K562 (cell line): ENCODE results near the gene SLC39A11. TPM values are rescaled to one million over a fixed set of nuclear protein-coding genes. Genes with fewer than 3 reads are reported as not detected.

Experiments
- BHLHE40 ChIP-seq: IDR thresholded peaks from 2 replicates; pipeline ENCODE4 v1.6.1; 2011; ENCODE audit warnings: low read length, improper control_type of control experiment
- CAMTA2 ChIP-seq: fragments of 250-450 bp; sonication (Bioruptor Pico); conservative IDR thresholded peaks from 2 replicates; pipeline ENCODE4 v1.5.1; 2022
- COPS2 ChIP-seq: fragments of 450-650 bp; conservative IDR thresholded peaks from 2 replicates; pipeline ENCODE4 v1.6.1; 2016; ENCODE audit warnings: mild to moderate bottlenecking, moderate library complexity
- EP300 ChIP-seq: IDR thresholded peaks from 2 replicates; pipeline ENCODE4 v1.6.1; 2012; ENCODE audit warnings: low read length, improper control_type of control experiment
- EP400 ChIP-seq: fragments of 450-650 bp; IDR thresholded peaks from 2 replicates; pipeline ENCODE4 v1.6.1; 2017; ENCODE audit warnings: antibody characterized with exemption, mild to moderate bottlenecking, moderate library complexity
- ESRRA ChIP-seq: fragments of 450-650 bp; IDR thresholded peaks from 2 replicates; pipeline ENCODE4 v1.6.1; 2014; ENCODE audit warnings: low read depth, mild to moderate bottlenecking, moderate library complexity, borderline replicate concordance
- HMG20B ChIP-seq: fragments of 250-450 bp; sonication (Bioruptor Pico); IDR thresholded peaks from 2 replicates; pipeline ENCODE4 v1.5.0; 2021; ENCODE audit warnings: mild to moderate bottlenecking
- JUND ChIP-seq, 2 experiments: IDR thresholded peaks; 2 replicates in 1 of 2; 3 replicates in 1 of 2; pipeline ENCODE4 v1.6.1; 2011; ENCODE audit warnings: borderline replicate concordance in 2 of 2, low read depth in 2 of 2, low read length in 2 of 2, improper control_type of control experiment in 1 of 2, missing biosample characterization in 1 of 2, missing genetic modification characterization in 1 of 2, missing genetic modification reagents in 1 of 2
- MBD2 ChIP-seq: sonication (generic); IDR thresholded peaks from 2 replicates; pipeline ENCODE4 v1.6.1; 2016; ENCODE audit warnings: low read depth, borderline replicate concordance
- MCM2 ChIP-seq: fragments of 450-650 bp; IDR thresholded peaks from 2 replicates; pipeline ENCODE4 v1.6.1; 2017; ENCODE audit warnings: low read depth, mild to moderate bottlenecking
- MYC ChIP-seq, 2 experiments: fragments of 250-450 bp in 1 of 2; sonication (Bioruptor Pico) in 1 of 2; IDR thresholded peaks; 2 replicates each; pipeline versions ENCODE4 v1.5.1 to v1.6.1; 2012 to 2021; ENCODE audit warnings: low read depth in 2 of 2, borderline replicate concordance in 1 of 2, improper control_type of control experiment in 1 of 2, low read length in 1 of 2, mild to moderate bottlenecking in 1 of 2, moderate library complexity in 1 of 2
- NCOA1 ChIP-seq: fragments of 450-650 bp; IDR thresholded peaks from 2 replicates; pipeline ENCODE4 v1.6.1; 2016; ENCODE audit warnings: low read depth
- NCOR1 ChIP-seq: fragments of 450-650 bp; IDR thresholded peaks from 2 replicates; pipeline ENCODE4 v1.6.1; 2016; ENCODE audit warnings: mild to moderate bottlenecking, moderate library complexity
- NFIX ChIP-seq: fragments of 250-450 bp; sonication (Bioruptor Pico); IDR thresholded peaks from 2 replicates; pipeline ENCODE4 v1.4.0; 2020; ENCODE audit warnings: low read depth, mild to moderate bottlenecking, moderate library complexity
- NR2C1 ChIP-seq, 2 experiments: fragments of 450-650 bp; IDR thresholded peaks; 2 replicates each; pipeline ENCODE4 v1.6.1; 2017; ENCODE audit warnings: mild to moderate bottlenecking in 2 of 2, antibody characterized with exemption in 1 of 2, inconsistent platforms in 1 of 2, missing compliant biosample characterization in 1 of 2, missing genetic modification characterization in 1 of 2
- NR2C2 ChIP-seq, 2 experiments: fragments of 200-800 bp in 1 of 2; sonication (Bioruptor generic) in 1 of 2; sonication (generic) in 1 of 2; formaldehyde crosslinking in 1 of 2; IDR thresholded peaks; 2 replicates each; pipeline versions ENCODE4 v1.6.1 to v1.8.0; 2016 to 2022; ENCODE audit warnings: mild to moderate bottlenecking in 1 of 2, missing compliant biosample characterization in 1 of 2, missing genetic modification characterization in 1 of 2, missing genetic modification reagents in 1 of 2
- RUNX1 ChIP-seq: sonication (generic); IDR thresholded peaks from 2 replicates; pipeline ENCODE4 v1.6.1; 2016; ENCODE audit warnings: antibody characterized with exemption, low read depth
- ZNF589 ChIP-seq: fragments of 200-800 bp; sonication (Bioruptor generic); IDR thresholded peaks from 2 replicates; pipeline ENCODE4 v1.6.1; 2016; ENCODE audit warnings: low read depth, missing genetic modification characterization, missing compliant biosample characterization
- polyA plus RNA-seq, 8 experiments: library from polyadenylated mRNA; depleted of rRNA in 4 of 8; stranded (reverse) in 5 of 8; unstranded in 3 of 8; fragments of >200 nt; fragmentation: Nextera tagmentation in 2 of 8; fragmentation: Illumina TruSeq in 1 of 8; extraction: Ambion mirVana in 2 of 8; extraction: Trizol in 1 of 8; gene quantifications; 2 replicates each; pipeline versions ENCODE4 v1.2.1 to v1.2.3, GENCODE V29; 2011 to 2014; ENCODE audit warnings: inconsistent platforms in 1 of 8, missing spikeins in 1 of 8
- total RNA-seq, 7 experiments: library from RNA; depleted of rRNA in 6 of 7; stranded (reverse); fragments of >200 nt in 6 of 7; fragmentation: Illumina TruSeq in 2 of 7; extraction: Trizol in 2 of 7; gene quantifications; 2 replicates each; pipeline versions ENCODE4 v1.2.1 to v1.2.3, GENCODE V29; 2011 to 2021; ENCODE audit warnings: low replicate concordance in 1 of 7
- TF ChIP-seq, protein P1 (sequence below): sonication (generic); formaldehyde crosslinking; IDR thresholded peaks from 2 replicates; pipeline ENCODE4 v1.8.0; 2022; ENCODE audit warnings: missing genetic modification reagents, mild to moderate bottlenecking, moderate library complexity, borderline replicate concordance
- TF ChIP-seq, protein P2 (sequence below): fragments of 450-650 bp; IDR thresholded peaks from 2 replicates; pipeline ENCODE4 v1.6.1; 2014; ENCODE audit warnings: low read depth, mild to moderate bottlenecking, moderate library complexity, borderline replicate concordance
- TF ChIP-seq, protein P3 (sequence below), 2 experiments: fragments of 450-650 bp; IDR thresholded peaks; 2 replicates each; pipeline ENCODE4 v1.6.1; 2016

SLC39A11 gene
- total and polyA plus RNA-seq, 9 of the 15 experiments (the other 6 are each of a cell fraction or from before 2014, with no cell fraction given): 10.5 to 26.4 (median 13.4) TPM

DNA sequence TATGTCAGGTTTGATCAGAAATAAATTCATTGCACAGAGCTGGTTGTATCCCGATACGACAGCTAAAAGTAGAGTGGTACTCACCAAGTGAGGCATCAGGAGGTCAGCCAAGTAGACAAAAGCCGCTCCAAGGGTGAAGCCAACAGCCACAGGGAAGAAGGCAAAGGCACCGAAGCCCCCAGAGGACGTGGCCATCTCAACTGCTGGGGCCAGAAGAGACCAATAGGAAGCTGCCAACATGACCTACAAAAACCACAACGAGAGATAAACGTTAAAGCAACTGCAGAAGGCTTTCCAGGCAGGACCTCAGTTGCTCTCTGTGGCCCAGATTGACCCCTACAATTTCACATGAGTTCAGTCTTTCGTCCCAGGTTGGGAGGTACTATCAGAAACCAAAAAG lies 61.0 kb downstream of the SLC39A11 start (continued):
- TF ChIP-seq ZNF589 (CRISPR knock-in tag) (no peak), EP400 (peak; percentile 38; the same call in 1 of the 2 replicates), JUND (IDR thresholded peaks at IDR 0.05; ENCODE audit: borderline replicate concordance, low read depth, low read length) (0 out of 2 replicates have a peak, but pooled peaks have one; percentile 7), JUND (tag; IDR thresholded peaks at IDR 0.05; ENCODE audit: borderline replicate concordance, low read depth, low read length) (no peak; the same call in 2 of the 3 replicates), BHLHE40 (no peak), NR2C2 (CRISPR knock-in tag; IDR thresholded peaks at IDR 0.05) (no peak), NR2C2 (tag; IDR thresholded peaks at IDR 0.05) (peak; percentile 70; the same call in 1 of the 2 replicates), ESRRA (peak; percentile 85; the same call in 1 of the 2 replicates), NCOA1 (peak; percentile 59; the same call in 1 of the 2 replicates), RUNX1 (no peak), COPS2 (no peak), NCOR1 (no peak; the same call in 1 of the 2 replicates), MYC (IDR thresholded peaks at IDR 0.05; ENCODE audit: low read depth, low read length) (no peak), MYC (CRISPR knock-in tag; IDR thresholded peaks at IDR 0.05; ENCODE audit: borderline replicate concordance, low read depth) (no peak), EP300 (peak; percentile 63; the same call in 1 of the 2 replicates), NFIX (CRISPR knock-in tag) (no peak), MBD2 (no peak), NR2C1 (IDR thresholded peaks at IDR 0.05) (no peak), NR2C1 (tag; IDR thresholded peaks at IDR 0.05) (peak; percentile 38; the same call in 1 of the 2 replicates), MCM2 (no peak), CAMTA2 (no peak), HMG20B (no peak)
- TF ChIP-seq, protein P1, sequence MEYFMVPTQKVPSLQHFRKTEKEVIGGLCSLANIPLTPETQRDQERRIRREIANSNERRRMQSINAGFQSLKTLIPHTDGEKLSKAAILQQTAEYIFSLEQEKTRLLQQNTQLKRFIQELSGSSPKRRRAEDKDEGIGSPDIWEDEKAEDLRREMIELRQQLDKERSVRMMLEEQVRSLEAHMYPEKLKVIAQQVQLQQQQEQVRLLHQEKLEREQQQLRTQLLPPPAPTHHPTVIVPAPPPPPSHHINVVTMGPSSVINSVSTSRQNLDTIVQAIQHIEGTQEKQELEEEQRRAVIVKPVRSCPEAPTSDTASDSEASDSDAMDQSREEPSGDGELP (CRISPR knock-in tag): no peak
- TF ChIP-seq, protein P2, sequence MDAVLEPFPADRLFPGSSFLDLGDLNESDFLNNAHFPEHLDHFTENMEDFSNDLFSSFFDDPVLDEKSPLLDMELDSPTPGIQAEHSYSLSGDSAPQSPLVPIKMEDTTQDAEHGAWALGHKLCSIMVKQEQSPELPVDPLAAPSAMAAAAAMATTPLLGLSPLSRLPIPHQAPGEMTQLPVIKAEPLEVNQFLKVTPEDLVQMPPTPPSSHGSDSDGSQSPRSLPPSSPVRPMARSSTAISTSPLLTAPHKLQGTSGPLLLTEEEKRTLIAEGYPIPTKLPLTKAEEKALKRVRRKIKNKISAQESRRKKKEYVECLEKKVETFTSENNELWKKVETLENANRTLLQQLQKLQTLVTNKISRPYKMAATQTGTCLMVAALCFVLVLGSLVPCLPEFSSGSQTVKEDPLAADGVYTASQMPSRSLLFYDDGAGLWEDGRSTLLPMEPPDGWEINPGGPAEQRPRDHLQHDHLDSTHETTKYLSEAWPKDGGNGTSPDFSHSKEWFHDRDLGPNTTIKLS: peak; percentile 68; the same call in 1 of the 2 replicates
- TF ChIP-seq, protein P3, sequence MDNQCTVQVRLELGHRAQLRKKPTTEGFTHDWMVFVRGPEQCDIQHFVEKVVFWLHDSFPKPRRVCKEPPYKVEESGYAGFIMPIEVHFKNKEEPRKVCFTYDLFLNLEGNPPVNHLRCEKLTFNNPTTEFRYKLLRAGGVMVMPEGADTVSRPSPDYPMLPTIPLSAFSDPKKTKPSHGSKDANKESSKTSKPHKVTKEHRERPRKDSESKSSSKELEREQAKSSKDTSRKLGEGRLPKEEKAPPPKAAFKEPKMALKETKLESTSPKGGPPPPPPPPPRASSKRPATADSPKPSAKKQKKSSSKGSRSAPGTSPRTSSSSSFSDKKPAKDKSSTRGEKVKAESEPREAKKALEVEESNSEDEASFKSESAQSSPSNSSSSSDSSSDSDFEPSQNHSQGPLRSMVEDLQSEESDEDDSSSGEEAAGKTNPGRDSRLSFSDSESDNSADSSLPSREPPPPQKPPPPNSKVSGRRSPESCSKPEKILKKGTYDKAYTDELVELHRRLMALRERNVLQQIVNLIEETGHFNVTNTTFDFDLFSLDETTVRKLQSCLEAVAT (IDR thresholded peaks at IDR 0.05): 0 out of 4 replicates have a peak, but pooled peaks of 1 of the 2 experiments have one; percentile 38
